Cardiac fibroblast (primary cell): ENCODE data around the gene FRMD8.

Source experiments
- DNase-seq, 2 donors: peaks; one replicate each; pipeline versions ENCODE4 v3.0.0 to v3.0.0-alpha.2; 2010; ENCODE audit warnings: low read depth in 2 of 2
- H3K4me3 ChIP-seq, 2 donors: replicated peaks in 1 of 2; 1 replicate in 1 of 2; 2 replicates in 1 of 2; pipeline ENCODE4 v1.5.1; 2011; ENCODE audit warnings: low read depth in 2 of 2, low read length in 2 of 2, mild to moderate bottlenecking in 2 of 2, moderate library complexity in 1 of 2
- CTCF ChIP-seq: IDR thresholded peaks from one replicate; pipeline ENCODE4 v1.5.1; 2011; ENCODE audit warnings: low read depth, mild to moderate bottlenecking, low read length, inconsistent platforms

The FRMD8 gene

GRCh38 chr11:65353376-65353775, 33.1 kb upstream of the FRMD8 start:
- H3K4me3 ChIP-seq, result no peak overlapping the region
- TF ChIP-seq CTCF, result no peak
- DNase-seq, result no peak

- DNase-seq, result no peak
- TF ChIP-seq CTCF, result no peak
- peak overlapping the region; percentile 52 to 63 for H3K4me3 ChIP-seq
Measured at GRCh38 chr11:65353900-65354264, 32.6 kb upstream of the FRMD8 start.

- H3K4me3 ChIP-seq, result peak within 1 kb of the TSS; percentile 52 to 63
- no peak for TF ChIP-seq CTCF
- DNase-seq, result peak; percentile 93 to 96
Measured at GRCh38 chr11:65354265-65355012, 32.0 kb upstream of the FRMD8 start, which contains the start of gene TIGD3. TIGD3 (plus strand) TSS chr11:65354751; CDS start chr11:65355809, 1,058 bp downstream.

GRCh38 chr11:65355013-65355775, 31.2 kb upstream of the FRMD8 start:
- TF ChIP-seq CTCF, result no peak
- H3K4me3 ChIP-seq, result peak overlapping the region; percentile 28 to 63
- DNase-seq, result peak in 1 of 2 donors; percentile 15

GRCh38 chr11:65355776-65356393, 30.6 kb upstream of the FRMD8 start:
- DNase-seq, result peak; percentile 44 to 50
- peak overlapping the region; percentile 10 to 15 for H3K4me3 ChIP-seq

More at GRCh38 chr11:65355776-65356393, 30.6 kb upstream of the FRMD8 start:
- TF ChIP-seq CTCF, result no peak
